ENCODE measurements around the gene SPOP.

Gene SPOP

GRCh38 chr17:49717371-49717861 lies 39.5 kb upstream of the SPOP start:
- ChIA-PET CTCF (no interaction called here), POLR2A (interaction anchor here (1.4 kb wide), 1 partner anchor 8 kb away, joined by 3 read pairs; no protein-coding TSS in a partner anchor)
- TF ChIP-seq PKNOX1 (IDR thresholded peaks at IDR 0.05): no peak
- no peak for TF ChIP-seq TARDBP (IDR thresholded peaks at IDR 0.05)
- no peak for TF ChIP-seq LEF1 (IDR thresholded peaks at IDR 0.05; ENCODE audit: borderline replicate concordance)
- TF ChIP-seq SP1 (IDR thresholded peaks at IDR 0.05): no peak
- TF ChIP-seq SUZ12 (IDR thresholded peaks at IDR 0.05): no peak
- TF ChIP-seq L3MBTL2 (conservative IDR thresholded peaks at IDR 0.05): no peak
- no peak for TF ChIP-seq ELF4 (IDR thresholded peaks at IDR 0.05)
- no peak for TF ChIP-seq BHLHE40 (IDR thresholded peaks at IDR 0.05; ENCODE audit: borderline replicate concordance)
- no peak for TF ChIP-seq ZNF384 (IDR thresholded peaks at IDR 0.05)
- TF ChIP-seq FOXM1 (IDR thresholded peaks at IDR 0.05; ENCODE audit: borderline replicate concordance): no peak
- TF ChIP-seq ARNT (IDR thresholded peaks at IDR 0.05): no peak
- TF ChIP-seq NFRKB (IDR thresholded peaks at IDR 0.05): no peak
- no peak for TF ChIP-seq HDGF (IDR thresholded peaks at IDR 0.05; ENCODE audit: borderline replicate concordance)
- TF ChIP-seq FOXA1 (IDR thresholded peaks at IDR 0.05): no peak
- no peak for TF ChIP-seq CTBP1 (IDR thresholded peaks at IDR 0.05; ENCODE audit: borderline replicate concordance)
- no peak for DNase-seq (ENCODE audit: extremely low spot score)

DNA sequence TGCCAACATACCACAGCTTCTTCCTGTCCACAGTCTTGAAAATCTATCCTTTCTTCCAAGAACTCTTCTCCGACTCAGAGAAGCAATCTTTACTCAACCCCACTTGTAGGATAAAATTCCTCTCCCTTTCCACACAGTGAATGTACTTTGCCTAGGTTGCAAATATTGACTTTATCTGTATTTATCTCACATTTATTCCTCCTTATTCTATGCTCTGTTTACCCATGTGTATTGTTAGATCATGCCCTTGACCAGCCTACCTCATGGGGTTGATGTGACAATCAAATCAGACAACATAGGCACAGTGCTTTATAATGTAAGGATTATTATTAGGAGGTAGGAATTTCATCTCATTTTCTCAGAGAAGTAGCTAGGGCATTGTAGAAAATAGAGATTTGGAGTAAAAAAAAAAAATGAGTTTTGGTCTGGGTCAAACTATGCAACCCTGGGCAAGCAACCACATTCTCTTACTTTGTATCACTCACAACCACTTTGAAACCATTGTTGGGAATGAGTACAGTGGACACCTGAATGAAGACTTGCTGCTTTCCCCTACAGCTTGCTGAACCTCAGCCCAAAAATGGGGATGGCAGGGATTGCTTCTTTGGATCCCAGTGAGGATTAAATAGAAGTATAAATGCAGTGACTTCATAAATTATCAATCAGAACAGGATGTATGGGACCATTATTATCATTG lies 38.9 kb upstream of the SPOP start:
- ChIA-PET CTCF (no interaction called here), POLR2A (interaction anchor here (1.6 kb wide), 1 partner anchor 47 kb away, joined by 5 read pairs; the partner anchor contains the start of gene FAM117A)
- TF ChIP-seq NFRKB (IDR thresholded peaks at IDR 0.05) (no peak), L3MBTL2 (conservative IDR thresholded peaks at IDR 0.05) (no peak), ARNT (IDR thresholded peaks at IDR 0.05) (no peak), SUZ12 (IDR thresholded peaks at IDR 0.05) (no peak), ELF4 (IDR thresholded peaks at IDR 0.05) (no peak), BHLHE40 (IDR thresholded peaks at IDR 0.05; ENCODE audit: borderline replicate concordance) (no peak), ZNF384 (IDR thresholded peaks at IDR 0.05) (no peak), FOXK2 (IDR thresholded peaks at IDR 0.05) (no peak), TARDBP (IDR thresholded peaks at IDR 0.05) (no peak), FOXM1 (IDR thresholded peaks at IDR 0.05; ENCODE audit: borderline replicate concordance) (no peak)
- DNase-seq (ENCODE audit: extremely low spot score): no peak

GRCh38 chr17:49715717-49716279 lies 37.9 kb upstream of the SPOP start:
- POLR2A ChIA-PET: interaction anchor here (1.6 kb wide), 1 partner anchor 48 kb away, joined by 5 read pairs; the partner anchor contains the start of gene FAM117A
- no peak for DNase-seq (ENCODE audit: extremely low spot score)
- CTCF ChIA-PET: no interaction called here

GRCh38 chr17:49715216-49715615 lies 37.3 kb upstream of the SPOP start:
- POLR2A ChIA-PET: interaction anchor here (1.6 kb wide), 1 partner anchor 49 kb away, joined by 5 read pairs; the partner anchor contains the start of gene FAM117A
- no peak for DNase-seq (ENCODE audit: extremely low spot score)
- CTCF ChIA-PET: no interaction called here
- no peak for TF ChIP-seq SUZ12 (IDR thresholded peaks at IDR 0.05)
- no peak for TF ChIP-seq BHLHE40 (IDR thresholded peaks at IDR 0.05; ENCODE audit: borderline replicate concordance)
- no peak for TF ChIP-seq ARNT (IDR thresholded peaks at IDR 0.05)
- TF ChIP-seq ELF4 (IDR thresholded peaks at IDR 0.05): no peak
- no peak for TF ChIP-seq L3MBTL2 (conservative IDR thresholded peaks at IDR 0.05)
- no peak for TF ChIP-seq TARDBP (IDR thresholded peaks at IDR 0.05)
- TF ChIP-seq FOXA1 (IDR thresholded peaks at IDR 0.05): no peak
- TF ChIP-seq CTBP1 (IDR thresholded peaks at IDR 0.05; ENCODE audit: borderline replicate concordance): no peak
- TF ChIP-seq NFRKB (IDR thresholded peaks at IDR 0.05): no peak
- no peak for TF ChIP-seq FOXM1 (IDR thresholded peaks at IDR 0.05; ENCODE audit: borderline replicate concordance)
- TF ChIP-seq ZNF384 (IDR thresholded peaks at IDR 0.05): no peak
- no peak for TF ChIP-seq LEF1 (IDR thresholded peaks at IDR 0.05; ENCODE audit: borderline replicate concordance)

More at GRCh38 chr17:49715717-49716279, 37.9 kb upstream of the SPOP start:
- TF ChIP-seq FOXA1 (IDR thresholded peaks at IDR 0.05) (no peak), FOXK2 (IDR thresholded peaks at IDR 0.05) (no peak), BHLHE40 (IDR thresholded peaks at IDR 0.05; ENCODE audit: borderline replicate concordance) (no peak), L3MBTL2 (conservative IDR thresholded peaks at IDR 0.05) (no peak), PKNOX1 (IDR thresholded peaks at IDR 0.05) (no peak), SP1 (IDR thresholded peaks at IDR 0.05) (no peak), ARNT (IDR thresholded peaks at IDR 0.05) (no peak), SUZ12 (IDR thresholded peaks at IDR 0.05) (no peak), ELF4 (IDR thresholded peaks at IDR 0.05) (no peak), LEF1 (IDR thresholded peaks at IDR 0.05; ENCODE audit: borderline replicate concordance) (no peak)

- no peak for TF ChIP-seq HDGF (IDR thresholded peaks at IDR 0.05; ENCODE audit: borderline replicate concordance)
- TF ChIP-seq SUZ12 (IDR thresholded peaks at IDR 0.05): no peak
- no peak for TF ChIP-seq LEF1 (IDR thresholded peaks at IDR 0.05; ENCODE audit: borderline replicate concordance)
- TF ChIP-seq L3MBTL2 (conservative IDR thresholded peaks at IDR 0.05): 0 out of 2 replicates have a peak, but pooled peaks have one; percentile 13
- DNase-seq (ENCODE audit: extremely low spot score): no peak
- POLR2A ChIA-PET: interaction anchor here (1.1 to 2.9 kb wide), 12 partner anchors 9 to 151 kb away, joined by 3 to 15 read pairs (median 5); partner anchors contain the start of genes FAM117A, KAT7 and SPOP
- CTCF ChIA-PET: interaction anchor here (0.7 to 1.9 kb wide), 4 partner anchors 11 to 174 kb away, joined by 3 to 9 read pairs (median 5); partner anchors contain the start of gene FAM117A
These were observed 30.8 kb upstream of the SPOP start for GRCh38 chr17:49708515-49709183.
